Caco-2 (cell line): ENCODE results near the gene CBFA2T2. TPM values are rescaled to one million over a fixed set of nuclear protein-coding genes. Genes with fewer than 3 reads are reported as not detected.

ENCODE experiments used
- BruUV-seq: library from RNA; stranded (reverse); fragments of 400-500 nt; replicated peaks from 2 replicates; lab custom pipeline; 2021; lab: Mats Ljungman, UMichigan
- CTCF ChIA-PET: fragments of 300-600 bp; sonication (Branson Sonifier 250); formaldehyde crosslinking; loops from one replicate; lab custom pipeline; 2022; ENCODE audit warnings: antibody characterized with exemption; lab: Charles Lee
- POLR2A ChIA-PET: fragments of 300-600 bp; sonication (Branson Sonifier 250); formaldehyde crosslinking; loops from one replicate; lab custom pipeline; 2022; ENCODE audit warnings: antibody characterized with exemption; lab: Charles Lee
- DNase-seq, 2 experiments: peaks; one replicate each; pipeline versions ENCODE4 v3.0.0 to v3.0.0-alpha.2; 2020 to 2022
- H3K27me3 ChIP-seq: replicated peaks from 2 replicates; pipeline ENCODE4 v1.6.0; 2011; ENCODE audit warnings: low read length; ENCODE audit not compliant: control insufficient read depth, insufficient read depth
- H3K36me3 ChIP-seq: 2 replicates; pipeline ENCODE4 v1.5.1; 2011; ENCODE audit warnings: low read length; ENCODE audit not compliant: control insufficient read depth, insufficient read depth
- H3K4me1 ChIP-seq: fragments of 250-450 bp; sonication (Bioruptor Pico); 2 replicates; pipeline ENCODE4 v1.5.1; 2020; ENCODE audit warnings: mild to moderate bottlenecking
- H3K4me3 ChIP-seq: 2 replicates; pipeline ENCODE4 v1.5.1; 2011; ENCODE audit warnings: low read depth, mild to moderate bottlenecking, control low read depth, low read length
- H3K9me3 ChIP-seq: fragments of 250-450 bp; sonication (Bioruptor Pico); 2 replicates; pipeline ENCODE4 v1.5.1; 2020; ENCODE audit warnings: mild to moderate bottlenecking, moderate library complexity
- H3K27ac Mint-ChIP-seq: one replicate; pipeline ENCODE4 v1.8.0; 2022; ENCODE audit warnings: mixed read lengths; ENCODE audit not compliant: unreplicated experiment
- H3K27me3 Mint-ChIP-seq: one replicate; pipeline ENCODE4 v1.8.0; 2022; ENCODE audit warnings: mixed read lengths; ENCODE audit not compliant: insufficient read depth, unreplicated experiment
- H3K36me3 Mint-ChIP-seq: one replicate; pipeline ENCODE4 v1.8.0; 2022; ENCODE audit warnings: mild to moderate bottlenecking, mixed read lengths; ENCODE audit not compliant: insufficient read depth, unreplicated experiment
- H3K4me1 Mint-ChIP-seq: one replicate; pipeline ENCODE4 v1.8.0; 2022; ENCODE audit warnings: low read depth, mixed read lengths; ENCODE audit not compliant: unreplicated experiment
- H3K4me3 Mint-ChIP-seq: one replicate; pipeline ENCODE4 v1.8.0; 2022; ENCODE audit warnings: mild to moderate bottlenecking, moderate library complexity, mixed read lengths; ENCODE audit not compliant: unreplicated experiment
- H3K9me3 Mint-ChIP-seq: one replicate; pipeline ENCODE4 v1.8.0; 2022; ENCODE audit warnings: mixed read lengths; ENCODE audit not compliant: unreplicated experiment
- CTCF ChIP-seq, 2 experiments: fragments of 200-600 bp in 1 of 2; IDR thresholded peaks; 1 replicate in 1 of 2; 2 replicates in 1 of 2; pipeline versions ENCODE4 v1.5.1 to v1.8.0; 2011 to 2022; ENCODE audit warnings: antibody characterized with exemption in 1 of 2, control low read depth in 1 of 2, inconsistent platforms in 1 of 2, low read depth in 1 of 2, low read length in 1 of 2, mild to moderate bottlenecking in 1 of 2, moderate library complexity in 1 of 2; ENCODE audit not compliant: insufficient read depth in 1 of 2, severe bottlenecking in 1 of 2, unreplicated experiment in 1 of 2
- intact Hi-C: fragments of 100-400 bp; cut with micrococcal nuclease; formaldehyde crosslinking; loops from one replicate; pipeline ENCODE4 v1.10.0; 2022; ENCODE audit not compliant: unreplicated experiment
- total RNA-seq: library from RNA; stranded (reverse); gene quantifications from 2 replicates; pipeline ENCODE4 v1.2.3, GENCODE V29; 2022

The CBFA2T2 gene
- total RNA-seq, 1 experiment from 2014 or later, result 30.6 TPM

- Mint-ChIP-seq H3K27me3 (no peaks in the 10 kb centered on the region), H3K4me1 (no peaks in the 10 kb centered on the region), H3K27ac (no peak overlapping the region), H3K36me3 (no peaks in the 10 kb centered on the region), H3K4me3 (no peak overlapping the region), H3K9me3 (no peaks in the 10 kb centered on the region)
- Histone ChIP-seq H3K36me3 (0 out of 2 replicates have a peak, but pooled peaks cover 3% of the 10 kb centered on the region), H3K27me3 (no peaks in the 10 kb centered on the region), H3K9me3 (no peaks in the 10 kb centered on the region), H3K4me1 (no peaks in the 10 kb centered on the region), H3K4me3 (no peak overlapping the region)
- no TSS peak for BruUV-seq
- DNase-seq, result no peak
- ChIA-PET CTCF (no interaction called here), POLR2A (no interaction called here)
- intact Hi-C loops, result no loop called here
- no peak for TF ChIP-seq CTCF (IDR thresholded peaks at IDR 0.05; ENCODE audit: insufficient read depth in 1 of 2, low read depth in 1 of 2, low read length in 1 of 2, severe bottlenecking in 1 of 2, unreplicated experiment in 1 of 2)
Measured at GRCh38 chr20:33606118-33606771, 116.3 kb downstream of the CBFA2T2 start.

GRCh38 chr20:33609504-33609903 is 119.6 kb downstream of the CBFA2T2 start:
- Mint-ChIP-seq H3K27ac (no peak overlapping the region), H3K4me1 (no peaks in the 10 kb centered on the region), H3K9me3 (no peaks in the 10 kb centered on the region), H3K27me3 (no peaks in the 10 kb centered on the region), H3K36me3 (no peaks in the 10 kb centered on the region), H3K4me3 (no peak overlapping the region)
- intact Hi-C loops, result no loop called here
- peaks cover 5% of the 10 kb centered on the region; the same call in 1 of the 2 replicates for H3K36me3 ChIP-seq
- CTCF ChIA-PET, result interaction anchor here (1.3 kb wide), 1 partner anchor 152 kb away, joined by 3 read pairs; no protein-coding TSS in a partner anchor
- no peaks in the 10 kb centered on the region for H3K9me3 ChIP-seq
- no peaks in the 10 kb centered on the region for H3K27me3 ChIP-seq
- no peak for DNase-seq
- no peak for TF ChIP-seq CTCF (IDR thresholded peaks at IDR 0.05; ENCODE audit: insufficient read depth in 1 of 2, low read depth in 1 of 2, low read length in 1 of 2, severe bottlenecking in 1 of 2, unreplicated experiment in 1 of 2)
- POLR2A ChIA-PET, result no interaction called here
- no TSS peak for BruUV-seq
- no peak overlapping the region for H3K4me3 ChIP-seq
- H3K4me1 ChIP-seq, result no peaks in the 10 kb centered on the region

- H3K4me3 Mint-ChIP-seq, result no peak overlapping the region
- DNase-seq, result no peak
- H3K4me1 Mint-ChIP-seq, result no peaks in the 10 kb centered on the region
- Histone ChIP-seq H3K27me3 (no peaks in the 10 kb centered on the region), H3K4me1 (no peaks in the 10 kb centered on the region), H3K36me3 (peaks cover 5% of the 10 kb centered on the region; the same call in 1 of the 2 replicates), H3K9me3 (no peaks in the 10 kb centered on the region), H3K4me3 (no peak overlapping the region)
- CTCF ChIA-PET, result no interaction called here
- no peaks in the 10 kb centered on the region for H3K36me3 Mint-ChIP-seq
- POLR2A ChIA-PET, result no interaction called here
- H3K27ac Mint-ChIP-seq, result no peak overlapping the region
- no peak for TF ChIP-seq CTCF (IDR thresholded peaks at IDR 0.05; ENCODE audit: insufficient read depth in 1 of 2, low read depth in 1 of 2, low read length in 1 of 2, severe bottlenecking in 1 of 2, unreplicated experiment in 1 of 2)
- intact Hi-C loops, result no loop called here
- no peaks in the 10 kb centered on the region for H3K9me3 Mint-ChIP-seq
- BruUV-seq, result no TSS peak
- no peaks in the 10 kb centered on the region for H3K27me3 Mint-ChIP-seq
Measured at GRCh38 chr20:33611106-33611505, 121.2 kb downstream of the CBFA2T2 start.
